H1 (cell line): ENCODE results near the gene CFAP74. TPM values are rescaled to one million over a fixed set of nuclear protein-coding genes. Genes with fewer than 3 reads are reported as not detected.
A peak's percentile ranks its signal among the peaks of the same experiment; 100 is the strongest.

Experiments used
- CTCF ChIA-PET: fragments of 300-600 bp; sonication (Branson Sonifier 250); formaldehyde crosslinking; loops from one replicate; lab custom pipeline; 2021; ENCODE audit not compliant: partially characterized antibody; lab: Charles Lee
- POLR2A ChIA-PET: fragments of 300-600 bp; sonication (Branson Sonifier 250); formaldehyde crosslinking; loops from one replicate; lab custom pipeline; 2021; ENCODE audit warnings: inconsistent platforms; ENCODE audit not compliant: partially characterized antibody; lab: Charles Lee
- DNase-seq, 2 experiments: peaks; one replicate each; pipeline versions ENCODE4 v3.0.0 to v3.0.0-alpha.2; 2010 to 2022; ENCODE audit warnings: low spot score in 2 of 2, low read depth in 1 of 2, mixed read lengths in 1 of 2
- FAIRE-seq: peaks from 2 replicates; lab custom pipeline; 2011; peaks lifted over from hg19 to GRCh38; lab: Jason Lieb, UNC
- H2AFZ ChIP-seq: 2 replicates; pipeline ENCODE4 v1.8.1; 2012; ENCODE audit warnings: low read length, inconsistent platforms
- H2AK5ac ChIP-seq: 2 replicates; pipeline ENCODE4 v1.6.1; 2013; ENCODE audit warnings: low read depth, low read length
- H2BK120ac ChIP-seq: replicated peaks from 2 replicates; pipeline ENCODE3; 2013; ENCODE audit warnings: low read depth, low read length, inconsistent platforms
- H2BK12ac ChIP-seq: 2 replicates; pipeline ENCODE4 v1.6.1; 2013; ENCODE audit warnings: low read depth, low read length
- H2BK15ac ChIP-seq: 2 replicates; pipeline ENCODE4 v1.6.1; 2013; ENCODE audit warnings: low read length
- H2BK20ac ChIP-seq: 2 replicates; pipeline ENCODE4 v1.6.1; 2013; ENCODE audit warnings: low read length
- H2BK5ac ChIP-seq: 2 replicates; pipeline ENCODE4 v1.6.1; 2013; ENCODE audit warnings: low read depth, low read length
- H3K14ac ChIP-seq: 2 replicates; pipeline ENCODE4 v1.6.1; 2013; ENCODE audit warnings: inconsistent platforms; ENCODE audit not compliant: insufficient read length
- H3K18ac ChIP-seq: 2 replicates; pipeline ENCODE4 v1.6.1; 2013; ENCODE audit warnings: low read length; ENCODE audit errors: extremely low read depth
- H3K23ac ChIP-seq: 2 replicates; pipeline ENCODE4 v1.6.1; 2013; ENCODE audit warnings: inconsistent platforms; ENCODE audit not compliant: insufficient read length
- H3K23me2 ChIP-seq: 2 replicates; pipeline ENCODE4 v1.6.1; 2013; ENCODE audit warnings: low read depth, low read length
- H3K27ac ChIP-seq: 2 replicates; pipeline ENCODE4 v1.6.1; 2011; ENCODE audit warnings: low read depth, low read length, inconsistent platforms
- H3K27me3 ChIP-seq, 4 experiments: replicated peaks in 1 of 4; 1 replicate in 1 of 4; 2 replicates in 3 of 4; pipeline versions ENCODE4 v1.6.1 to v1.8.1; 2011 to 2013; ENCODE audit warnings: low read length in 3 of 4, mild to moderate bottlenecking in 3 of 4, inconsistent platforms in 2 of 4, mixed read lengths in 2 of 4, moderate library complexity in 1 of 4; ENCODE audit not compliant: control insufficient read depth in 3 of 4, insufficient read depth in 3 of 4; ENCODE audit errors: extremely low read depth in 1 of 4
- H3K36me3 ChIP-seq, 4 experiments: 2 replicates each; pipeline versions ENCODE4 v1.6.1 to v1.8.1; 2011 to 2013; ENCODE audit warnings: mild to moderate bottlenecking in 4 of 4, low read length in 3 of 4, moderate library complexity in 2 of 4, control low read depth in 1 of 4, inconsistent platforms in 1 of 4; ENCODE audit not compliant: insufficient read depth in 4 of 4, control insufficient read depth in 2 of 4
- H3K4ac ChIP-seq: replicated peaks from 2 replicates; pipeline ENCODE3; 2013; ENCODE audit warnings: low read length, low read depth, mixed read lengths, inconsistent platforms; ENCODE audit not compliant: insufficient read length
- H3K4me1 ChIP-seq, 4 experiments: replicated peaks in 1 of 4; 1 replicate in 1 of 4; 2 replicates in 3 of 4; pipeline versions ENCODE4 v1.6.1 to v1.8.1; 2011 to 2013; ENCODE audit warnings: low read length in 3 of 4, inconsistent platforms in 2 of 4, mixed read lengths in 1 of 4; ENCODE audit not compliant: insufficient read depth in 4 of 4, control insufficient read depth in 3 of 4
- H3K4me2 ChIP-seq, 2 experiments: 2 replicates each; pipeline versions ENCODE4 v1.6.1 to v1.8.1; 2011 to 2013; ENCODE audit warnings: low read depth in 2 of 2, low read length in 2 of 2, control low read depth in 1 of 2, inconsistent platforms in 1 of 2, mild to moderate bottlenecking in 1 of 2; ENCODE audit not compliant: insufficient read depth in 1 of 2
- H3K4me3 ChIP-seq, 4 experiments: fragments of 200-600, 300-600 bp in 1 of 4; sonication (generic), shearing (Covaris generic), sonication (Bioruptor Twin) in 1 of 4; 2 replicates each; pipeline versions ENCODE4 v1.5.1 to v1.8.1; 2011 to 2016; ENCODE audit warnings: low read length in 4 of 4, low read depth in 3 of 4, control low read depth in 2 of 4, inconsistent platforms in 2 of 4, mild to moderate bottlenecking in 2 of 4, mixed read lengths in 1 of 4, moderate library complexity in 1 of 4; ENCODE audit not compliant: insufficient read depth in 2 of 4; ENCODE audit errors: extremely low read depth in 1 of 4
- H3K56ac ChIP-seq: replicated peaks from 2 replicates; pipeline ENCODE3; 2013; ENCODE audit warnings: low read depth, mild to moderate bottlenecking, mixed read lengths, low read length, inconsistent platforms; ENCODE audit not compliant: insufficient read length
- H3K79me1 ChIP-seq: 2 replicates; pipeline ENCODE4 v1.6.1; 2013; ENCODE audit warnings: low read depth, low read length, control low read depth
- H3K79me2 ChIP-seq, 2 experiments: 2 replicates each; pipeline versions ENCODE4 v1.6.1 to v1.8.1; 2012 to 2013; ENCODE audit warnings: low read length in 2 of 2, mild to moderate bottlenecking in 2 of 2, inconsistent platforms in 1 of 2; ENCODE audit not compliant: insufficient read depth in 2 of 2, control insufficient read depth in 1 of 2
- H3K9ac ChIP-seq, 4 experiments: replicated peaks in 1 of 4; 1 replicate in 1 of 4; 2 replicates in 3 of 4; pipeline versions ENCODE4 v1.6.1 to v1.8.1; 2011 to 2013; ENCODE audit warnings: low read depth in 3 of 4, low read length in 3 of 4, control low read depth in 2 of 4, mild to moderate bottlenecking in 2 of 4, moderate library complexity in 2 of 4, inconsistent platforms in 1 of 4; ENCODE audit errors: extremely low read depth in 1 of 4
- H3K9me3 ChIP-seq, 2 experiments: 2 replicates each; pipeline versions ENCODE4 v1.6.1 to v1.8.1; 2012 to 2013; ENCODE audit warnings: mild to moderate bottlenecking in 2 of 2, moderate library complexity in 2 of 2, control low read depth in 1 of 2, inconsistent platforms in 1 of 2, low read depth in 1 of 2, low read length in 1 of 2, mixed read lengths in 1 of 2; ENCODE audit not compliant: insufficient read depth in 2 of 2
- H4K20me1 ChIP-seq, 2 experiments: replicated peaks in 1 of 2; 2 replicates each; pipeline versions ENCODE3 to v1.8.1; 2011 to 2013; ENCODE audit warnings: inconsistent platforms in 2 of 2, low read length in 2 of 2, mild to moderate bottlenecking in 1 of 2; ENCODE audit not compliant: insufficient read depth in 2 of 2, control insufficient read depth in 1 of 2
- H4K5ac ChIP-seq: 2 replicates; pipeline ENCODE4 v1.6.1; 2013; ENCODE audit warnings: low read length, low read depth, mixed read lengths, inconsistent platforms; ENCODE audit not compliant: insufficient read length
- H4K8ac ChIP-seq: 2 replicates; pipeline ENCODE4 v1.8.0; 2013; ENCODE audit warnings: mild to moderate bottlenecking, moderate library complexity, low read length, inconsistent platforms; ENCODE audit not compliant: insufficient read depth; ENCODE audit errors: extremely low read depth
- H4K91ac ChIP-seq: replicated peaks from 2 replicates; pipeline ENCODE3; 2013; ENCODE audit warnings: low read length, mixed read lengths, inconsistent platforms; ENCODE audit not compliant: insufficient read length
- ASH2L ChIP-seq: fragments of 200-600, 300-600 bp; sonication (generic); IDR thresholded peaks from one replicate; pipeline ENCODE4 v1.7.1; 2017; ENCODE audit warnings: low read length
- CREB1 ChIP-seq: IDR thresholded peaks from 2 replicates; pipeline ENCODE4 v1.6.1; 2012; ENCODE audit warnings: inconsistent platforms
- CTBP2 ChIP-seq: IDR thresholded peaks from 2 replicates; pipeline ENCODE4 v1.7.0; 2011; ENCODE audit warnings: borderline replicate concordance, mild to moderate bottlenecking, moderate library complexity, mixed read lengths, low read length; ENCODE audit not compliant: insufficient read depth, insufficient read length
- E2F6 ChIP-seq: IDR thresholded peaks from 2 replicates; pipeline ENCODE4 v1.6.1; 2012; ENCODE audit warnings: inconsistent platforms
- EGR1 ChIP-seq: IDR thresholded peaks from 2 replicates; pipeline ENCODE4 v1.6.1; 2011; ENCODE audit warnings: low read depth, low read length, borderline replicate concordance
- EP300 ChIP-seq, 2 experiments: IDR thresholded peaks; 1 replicate in 1 of 2; 2 replicates in 1 of 2; pipeline ENCODE4 v1.6.1; 2011 to 2012; ENCODE audit warnings: low read depth in 2 of 2, low read length in 2 of 2, mild to moderate bottlenecking in 2 of 2, borderline replicate concordance in 1 of 2, inconsistent platforms in 1 of 2, moderate library complexity in 1 of 2
- GTF2F1 ChIP-seq: IDR thresholded peaks from 2 replicates; pipeline ENCODE4 v1.6.1; 2012; ENCODE audit warnings: low read depth, low read length, improper control_type of control experiment, borderline replicate concordance
- KDM1A ChIP-seq: fragments of 200-600, 300-600 bp; sonication (generic); IDR thresholded peaks from 2 replicates; pipeline ENCODE4 v1.7.1; 2016; ENCODE audit warnings: mild to moderate bottlenecking, low read length, borderline replicate concordance
- NANOG ChIP-seq: IDR thresholded peaks from 2 replicates; pipeline ENCODE4 v1.6.1; 2011; ENCODE audit warnings: low read length, low read depth, mild to moderate bottlenecking, inconsistent platforms; ENCODE audit not compliant: insufficient read depth, poor library complexity, severe bottlenecking
- RXRA ChIP-seq: IDR thresholded peaks from 2 replicates; pipeline ENCODE4 v1.6.1; 2011; ENCODE audit warnings: low read depth, mild to moderate bottlenecking, low read length, moderate library complexity; ENCODE audit not compliant: insufficient read depth
- SIN3A ChIP-seq, 2 experiments: IDR thresholded peaks in 1 of 2; conservative IDR thresholded peaks in 1 of 2; 2 replicates each; pipeline ENCODE4 v1.6.1; 2011 to 2012; ENCODE audit warnings: low read length in 2 of 2, improper control_type of control experiment in 1 of 2, low read depth in 1 of 2, mild to moderate bottlenecking in 1 of 2
- TEAD4 ChIP-seq: IDR thresholded peaks from 2 replicates; pipeline ENCODE4 v1.6.1; 2012; ENCODE audit warnings: low read depth, low read length, inconsistent platforms, mixed read lengths
- WGBS, 2 experiments: shearing (Covaris generic) in 1 of 2; methylation state at CpG; one replicate each; pipeline versions ENCODE4 v1.1.6 to v1.1.7; 2013 to 2015; ENCODE audit warnings: low lambda C conversion rate in 2 of 2, mixed read lengths in 2 of 2, inconsistent platforms in 1 of 2, low coverage in 1 of 2, missing lambda C conversion rate in 1 of 2; ENCODE audit not compliant: insufficient replicate concordance in 2 of 2, insufficient coverage in 1 of 2, insufficient read length in 1 of 2; ENCODE audit errors: extremely low coverage in 1 of 2, missing lambda C conversion rate in 1 of 2; 5-methylcytosine and 5-hydroxymethylcytosine counted together
- polyA plus RNA-seq, 7 experiments: library from polyadenylated mRNA; depleted of rRNA in 3 of 7; stranded (reverse) in 5 of 7; unstranded in 2 of 7; fragments of >200 nt in 5 of 7; fragments of 200-250 nt in 2 of 7; gene quantifications; 1 replicate in 5 of 7; 2 replicates in 1 of 7; 4 replicates in 1 of 7; pipeline versions ENCODE4 v1.2.1 to v1.2.3, GENCODE V29; 2011 to 2013; ENCODE audit warnings: missing spikeins in 2 of 7, mixed read lengths in 2 of 7
- total RNA-seq: library from RNA; stranded (reverse); fragmentation: NEBNext Ultra II Directional; extraction: Animal tissue kit (Norgen Biotek cat#: 25700); gene quantifications from 2 replicates; pipeline ENCODE4 v1.2.1, GENCODE V29; 2021

CFAP74 gene
- total and polyA plus RNA-seq, 2 of the 8 experiments (the other 6 are each of a cell fraction or from before 2014, with no cell fraction given), result 0.09 to 0.20 TPM

GRCh38 chr1:1980467-1981141 lies 23.0 kb downstream of the CFAP74 start:
- Histone ChIP-seq H2BK5ac (no peak overlapping the region), H4K20me1 (no peaks in the 10 kb centered on the region), H3K56ac (no peak overlapping the region), H4K5ac (no peak overlapping the region), H3K4me3 (no peak overlapping the region), H3K23ac (no peak overlapping the region), H2AFZ (no peak overlapping the region), H2AK5ac (no peak overlapping the region), H3K27ac (no peak overlapping the region), H2BK12ac (no peak overlapping the region), H2BK20ac (no peak overlapping the region), H3K4ac (no peak overlapping the region), H3K4me2 (no peak overlapping the region), H3K36me3 (no peaks in the 10 kb centered on the region), H2BK120ac (no peak overlapping the region), H3K18ac (no peak overlapping the region), H2BK15ac (no peak overlapping the region), H4K91ac (no peak overlapping the region), H4K8ac (peak overlapping the region; percentile 85; the same call in 1 of the 2 replicates), H3K27me3 (no peaks in the 10 kb centered on the region), H3K9ac (no peak overlapping the region), H3K79me2 (no peaks in the 10 kb centered on the region), H3K9me3 (peaks cover 4 to 7% of the 10 kb centered on the region in 2 experiments; a peak in 2 of 4 replicates), H3K79me1 (no peaks in the 10 kb centered on the region), H3K14ac (no peak overlapping the region), H3K4me1 (no peaks in the 10 kb centered on the region), H3K23me2 (no peaks in the 10 kb centered on the region)
- WGBS, 2 experiments, result 95% methylated on average over 38 of the region's 42 CpGs; no CpG with 5 or more reads in 1 of the 2 experiments
- no peak for FAIRE-seq
- ChIA-PET CTCF (interaction anchor here (1.0 to 1.1 kb wide), 2 partner anchors 21 to 64 kb away, joined by 3 to 6 read pairs; no protein-coding TSS in a partner anchor), POLR2A (no interaction called here)
- no peak for DNase-seq
- TF ChIP-seq KDM1A (no peak), EP300 (IDR thresholded peaks at IDR 0.05; ENCODE audit: borderline replicate concordance in 1 of 2, low read depth in 2 of 2, low read length in 2 of 2) (no peak), GTF2F1 (no peak), TEAD4 (no peak), CREB1 (no peak), NANOG (no peak), RXRA (no peak), E2F6 (no peak), SIN3A (conservative IDR thresholded peaks at IDR 0.05 in 1 of 2, IDR thresholded peaks at IDR 0.05 in 1 of 2; ENCODE audit: low read depth in 1 of 2, low read length in 2 of 2) (no peak), CTBP2 (no peak), EGR1 (no peak), ASH2L (no peak)
